GM12864 (cell line): ENCODE results near the gene ZFR.

Experiments
- DNase-seq: peaks from one replicate; pipeline ENCODE4 v3.0.0-alpha.2; 2011; ENCODE audit warnings: low read depth
- H3K4me3 ChIP-seq: 2 replicates; pipeline ENCODE4 v1.5.1; 2011; ENCODE audit warnings: mild to moderate bottlenecking, low read depth, low read length, control low read depth
- TF ChIP-seq, protein P1 (sequence below): IDR thresholded peaks from 2 replicates; pipeline ENCODE4 v1.5.1; 2011; ENCODE audit warnings: low read depth, mild to moderate bottlenecking, moderate library complexity, low read length, control low read depth, inconsistent platforms; ENCODE audit errors: missing control alignments

The ZFR gene

DNA sequence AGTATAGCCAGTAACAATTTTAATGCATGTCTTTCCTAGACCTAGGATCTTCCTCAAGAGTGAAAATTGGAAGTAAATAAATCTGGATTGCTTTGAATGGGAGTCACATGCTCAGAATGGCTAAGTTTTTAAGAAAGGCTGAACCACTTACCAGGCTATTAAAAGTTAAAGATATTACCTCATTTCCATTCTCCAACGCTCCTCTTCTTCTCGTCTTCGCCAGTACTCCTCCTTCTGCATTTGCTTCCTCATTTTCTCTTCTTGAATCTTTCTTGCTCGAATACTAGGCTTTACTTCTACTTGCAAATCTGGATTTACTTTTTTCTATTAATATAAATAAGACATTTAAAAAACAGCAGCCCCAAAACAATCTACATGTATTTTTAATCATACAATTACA, 49.6 kb downstream of the ZFR start:
- TF ChIP-seq, protein P1, sequence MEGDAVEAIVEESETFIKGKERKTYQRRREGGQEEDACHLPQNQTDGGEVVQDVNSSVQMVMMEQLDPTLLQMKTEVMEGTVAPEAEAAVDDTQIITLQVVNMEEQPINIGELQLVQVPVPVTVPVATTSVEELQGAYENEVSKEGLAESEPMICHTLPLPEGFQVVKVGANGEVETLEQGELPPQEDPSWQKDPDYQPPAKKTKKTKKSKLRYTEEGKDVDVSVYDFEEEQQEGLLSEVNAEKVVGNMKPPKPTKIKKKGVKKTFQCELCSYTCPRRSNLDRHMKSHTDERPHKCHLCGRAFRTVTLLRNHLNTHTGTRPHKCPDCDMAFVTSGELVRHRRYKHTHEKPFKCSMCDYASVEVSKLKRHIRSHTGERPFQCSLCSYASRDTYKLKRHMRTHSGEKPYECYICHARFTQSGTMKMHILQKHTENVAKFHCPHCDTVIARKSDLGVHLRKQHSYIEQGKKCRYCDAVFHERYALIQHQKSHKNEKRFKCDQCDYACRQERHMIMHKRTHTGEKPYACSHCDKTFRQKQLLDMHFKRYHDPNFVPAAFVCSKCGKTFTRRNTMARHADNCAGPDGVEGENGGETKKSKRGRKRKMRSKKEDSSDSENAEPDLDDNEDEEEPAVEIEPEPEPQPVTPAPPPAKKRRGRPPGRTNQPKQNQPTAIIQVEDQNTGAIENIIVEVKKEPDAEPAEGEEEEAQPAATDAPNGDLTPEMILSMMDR, result no peak
- H3K4me3 ChIP-seq, result no peak overlapping the region
- no peak for DNase-seq

DNA sequence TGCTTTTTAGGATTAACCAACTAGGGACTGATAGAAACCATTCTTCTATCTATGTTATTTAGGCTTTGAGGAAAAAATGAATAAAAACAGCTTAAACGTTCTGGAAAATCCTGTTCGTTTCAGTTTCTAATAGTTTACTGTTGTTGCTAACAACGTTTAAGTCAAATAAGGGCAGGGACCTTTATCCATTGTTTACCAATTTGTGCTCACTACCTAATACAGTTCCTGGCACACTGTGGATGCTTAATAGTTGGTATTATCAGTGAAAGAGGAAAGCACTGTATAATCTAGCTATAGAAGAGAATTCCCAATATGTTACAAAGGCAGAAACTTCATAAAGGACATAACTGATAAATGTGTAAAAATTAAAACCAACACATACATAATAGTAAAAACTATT, 52.5 kb downstream of the ZFR start:
- TF ChIP-seq, protein P1, result no peak
- DNase-seq, result no peak
- H3K4me3 ChIP-seq, result no peak overlapping the region

DNA sequence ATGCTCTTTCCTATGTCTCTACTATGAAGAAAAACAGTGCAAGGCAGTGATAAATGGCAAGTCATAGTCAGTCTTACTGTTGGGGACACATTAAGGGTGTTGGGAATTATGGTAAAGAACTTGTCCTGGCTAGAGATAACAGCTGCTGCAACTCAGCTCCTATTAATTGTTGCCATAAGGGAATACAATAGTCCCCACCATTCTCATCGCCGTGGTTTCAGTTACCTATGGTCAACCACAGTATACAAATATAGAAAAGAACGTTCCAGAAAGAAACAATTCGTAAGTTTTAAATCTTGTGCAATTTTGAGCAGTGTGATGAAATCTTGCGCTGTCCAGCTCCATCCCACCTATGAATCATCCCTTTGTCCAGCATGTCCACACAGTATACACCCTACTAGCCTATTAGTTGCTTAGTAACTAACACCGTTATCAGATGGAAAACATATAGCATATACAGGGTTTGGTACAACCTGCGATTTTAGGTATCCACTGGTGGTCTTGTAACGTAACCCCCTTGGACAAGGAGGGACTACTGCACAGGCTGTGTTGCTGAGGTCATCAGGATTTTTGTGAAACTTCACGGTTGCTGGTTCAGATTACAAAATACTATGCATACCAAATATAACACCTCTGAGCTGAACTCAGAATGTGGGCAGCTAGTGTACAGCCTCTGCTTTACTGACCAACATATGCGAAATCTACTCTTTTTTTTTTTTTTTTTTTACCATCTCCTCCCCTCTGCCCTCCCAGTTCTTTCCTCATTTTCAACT, 53.5 kb downstream of the ZFR start:
- no peak for DNase-seq
- H3K4me3 ChIP-seq, result no peak overlapping the region
- TF ChIP-seq, protein P1, result no peak

DNA sequence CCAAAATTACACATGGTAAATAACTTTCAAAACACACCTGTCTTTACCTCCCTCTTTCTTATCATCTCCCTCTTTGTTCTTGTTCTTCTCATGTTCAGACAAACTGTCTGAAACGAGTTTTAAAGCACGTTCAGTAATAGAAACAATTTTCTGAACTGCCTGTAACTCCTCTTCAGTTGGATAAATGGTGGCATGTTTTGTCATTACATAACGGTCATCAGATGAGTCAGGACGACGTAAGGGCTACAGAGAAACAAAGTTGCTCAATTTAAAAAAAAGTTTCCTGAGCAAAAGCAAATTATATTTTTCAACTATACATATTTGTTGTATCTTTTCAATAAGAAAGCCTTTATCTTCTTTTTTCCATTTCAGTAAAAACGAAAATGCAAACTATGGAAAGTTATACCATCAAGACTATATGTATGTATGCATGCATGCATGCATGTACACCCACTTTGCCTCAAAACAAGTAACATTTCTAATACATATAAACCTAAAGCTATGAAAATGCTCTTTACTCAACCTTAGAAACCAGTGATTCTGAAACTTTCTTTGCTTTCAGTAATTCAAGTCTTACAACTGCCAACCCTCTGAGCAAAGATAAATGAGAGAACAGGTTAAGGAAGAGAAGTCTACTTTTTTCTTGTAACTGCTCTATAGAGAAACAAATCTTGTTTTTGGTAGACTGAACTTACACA, 56.0 kb downstream of the ZFR start:
- H3K4me3 ChIP-seq, result no peak overlapping the region
- TF ChIP-seq, protein P1, result no peak
- DNase-seq, result no peak

DNA sequence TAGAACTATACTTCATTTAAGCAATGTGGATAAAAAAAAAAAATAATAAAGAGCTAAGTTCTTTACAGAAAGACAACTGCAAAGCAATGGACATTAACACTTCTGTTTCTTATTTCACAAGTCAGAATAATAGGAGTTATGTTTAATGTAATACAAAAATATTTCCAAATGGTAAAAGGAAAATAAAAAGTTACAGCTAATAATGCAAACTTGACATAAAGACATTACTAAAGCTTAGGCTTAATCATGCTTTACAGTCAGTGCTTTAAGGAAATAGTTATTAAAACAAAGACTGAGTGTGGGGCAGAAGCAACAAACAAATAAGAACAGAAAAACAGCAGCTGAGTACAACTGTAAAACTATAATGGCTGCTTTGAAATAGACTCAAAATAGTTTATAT, 56.7 kb downstream of the ZFR start:
- TF ChIP-seq, protein P1, result no peak
- no peak for DNase-seq
- H3K4me3 ChIP-seq, result no peak overlapping the region

DNA sequence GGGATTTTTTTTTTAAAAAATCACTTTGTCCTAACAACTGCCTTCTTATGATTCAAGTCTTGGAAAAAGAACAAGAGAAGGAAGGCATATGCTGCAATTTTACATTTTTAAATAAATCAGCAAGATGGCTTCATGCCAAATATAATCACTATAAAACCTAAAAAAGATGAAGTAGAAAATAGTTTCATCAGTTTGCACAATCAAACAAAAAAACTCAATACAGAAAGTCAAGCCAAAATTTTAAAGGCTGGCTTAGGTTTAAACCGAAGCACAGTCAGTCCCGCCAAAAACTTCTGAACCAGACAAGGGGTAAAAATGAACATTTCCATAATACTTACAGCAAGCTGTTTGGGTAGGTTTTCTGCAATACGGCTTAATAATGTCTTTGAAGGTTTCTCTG, 57.3 kb downstream of the ZFR start:
- no peak for DNase-seq
- TF ChIP-seq, protein P1, result no peak
- H3K4me3 ChIP-seq, result no peak overlapping the region

DNA sequence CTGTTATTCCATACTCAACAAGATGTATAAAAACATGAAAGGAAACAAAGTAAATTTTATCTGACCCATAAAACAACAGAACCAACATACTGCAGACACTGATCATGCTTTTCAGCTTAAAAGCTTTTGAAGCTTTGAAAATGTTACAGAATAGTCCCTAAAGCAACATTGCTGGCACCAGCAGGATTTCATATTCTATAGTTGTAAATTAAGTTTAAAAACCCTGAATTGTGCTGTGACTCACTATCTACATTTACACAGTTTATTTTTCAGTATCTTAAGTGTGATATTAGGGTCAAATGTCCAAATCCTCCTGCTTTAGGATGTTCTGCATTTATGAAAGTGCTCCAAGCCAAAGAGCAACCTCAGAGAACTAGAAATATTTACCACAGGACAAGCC, 59.9 kb downstream of the ZFR start:
- no peak overlapping the region for H3K4me3 ChIP-seq
- TF ChIP-seq, protein P1, result no peak
- no peak for DNase-seq
